ENCODE results near the gene MCF2L. TPM values are rescaled to one million over a fixed set of nuclear protein-coding genes. Genes with fewer than 3 reads are reported as not detected.

Gene MCF2L
- total RNA-seq, 4 donors from 2014 or later, result 46.5 to 89.7 (median 55.0) TPM

DNA sequence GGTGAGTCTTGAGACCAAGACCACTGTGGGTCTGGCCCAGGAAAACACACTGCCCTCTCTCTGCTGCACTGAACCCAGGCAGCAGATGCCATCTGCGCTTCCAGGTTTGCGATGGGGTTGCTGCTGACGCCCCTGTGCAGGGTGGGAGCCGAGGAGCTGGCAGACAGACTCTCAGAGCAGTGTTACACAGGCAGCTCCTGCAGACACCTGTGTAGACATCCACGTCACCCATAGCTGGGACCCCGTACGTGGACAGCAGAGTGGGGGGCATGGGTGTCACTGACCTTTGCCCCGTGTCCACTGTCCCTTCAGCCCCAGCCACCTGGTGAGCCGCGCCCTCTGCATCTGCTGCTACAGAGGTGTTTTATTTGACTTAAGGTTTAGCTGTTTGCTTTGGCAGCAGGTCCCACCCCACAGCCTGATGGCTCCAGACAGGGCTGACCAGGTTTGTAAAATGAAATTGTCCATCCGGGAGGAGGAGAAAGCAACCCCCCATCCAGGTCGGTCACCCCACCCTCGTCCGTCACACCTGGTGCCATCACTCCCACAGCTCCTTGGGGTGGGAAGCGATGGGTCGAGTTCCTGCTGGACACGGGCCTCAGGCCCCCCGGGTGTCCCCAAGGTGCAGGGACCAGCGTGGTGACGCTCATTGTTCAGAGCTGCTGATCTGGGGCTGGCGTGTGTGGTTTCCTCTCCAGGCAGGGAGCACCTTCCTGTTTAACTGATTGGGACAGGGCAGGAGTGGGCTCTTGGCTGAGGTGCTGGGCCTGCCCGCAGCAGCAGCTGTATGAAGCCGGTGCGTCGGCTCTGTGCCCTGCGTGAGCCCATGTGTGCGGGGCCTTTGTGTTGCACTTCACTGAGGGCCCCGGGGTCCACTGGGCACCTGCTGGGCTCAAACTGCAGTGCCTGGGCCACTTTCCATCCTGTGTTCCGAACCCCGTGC lies 28.4 kb downstream of the MCF2L start:
- no peak for TF ChIP-seq POLR2A (IDR thresholded peaks at IDR 0.05)
- intact Hi-C loops (cut with DNase I; ENCODE audit: low total_unique reads), result no loop called here
- DNase-seq (ENCODE audit: low spot score in 2 of 2), result no peak
- H3K4me3 ChIP-seq (ENCODE audit: low read depth, poor library complexity, severe bottlenecking), result no peak overlapping the region
- WGBS, 2 donors, result 75 to 78% methylated on average over 24 to 30 of the region's 30 CpGs

- intact Hi-C loops (cut with DNase I; ENCODE audit: low total_unique reads), result no loop called here
- DNase-seq (ENCODE audit: low spot score in 2 of 2), result no peak
- no peak for TF ChIP-seq POLR2A (IDR thresholded peaks at IDR 0.05)
- no peak for TF ChIP-seq CTCF (IDR thresholded peaks at IDR 0.05)
- WGBS, 2 donors, result 76 to 82% methylated on average over 19 to 21 of the region's 23 CpGs
- no peak overlapping the region for H3K4me3 ChIP-seq (ENCODE audit: low read depth, poor library complexity, severe bottlenecking)
Observed at GRCh38 chr13:112998521-112999280, 29.7 kb downstream of the MCF2L start.

- no peak overlapping the region for H3K4me3 ChIP-seq (ENCODE audit: low read depth, poor library complexity, severe bottlenecking)
- WGBS, 2 donors, result 90 to 91% methylated on average over 26 to 32 of the region's 32 CpGs
- no peak for TF ChIP-seq POLR2A (IDR thresholded peaks at IDR 0.05)
- DNase-seq (ENCODE audit: low spot score in 2 of 2), result no peak
- intact Hi-C loops (cut with DNase I; ENCODE audit: low total_unique reads), result no loop called here
Observed at GRCh38 chr13:112999414-113000177, 30.6 kb downstream of the MCF2L start.

DNA sequence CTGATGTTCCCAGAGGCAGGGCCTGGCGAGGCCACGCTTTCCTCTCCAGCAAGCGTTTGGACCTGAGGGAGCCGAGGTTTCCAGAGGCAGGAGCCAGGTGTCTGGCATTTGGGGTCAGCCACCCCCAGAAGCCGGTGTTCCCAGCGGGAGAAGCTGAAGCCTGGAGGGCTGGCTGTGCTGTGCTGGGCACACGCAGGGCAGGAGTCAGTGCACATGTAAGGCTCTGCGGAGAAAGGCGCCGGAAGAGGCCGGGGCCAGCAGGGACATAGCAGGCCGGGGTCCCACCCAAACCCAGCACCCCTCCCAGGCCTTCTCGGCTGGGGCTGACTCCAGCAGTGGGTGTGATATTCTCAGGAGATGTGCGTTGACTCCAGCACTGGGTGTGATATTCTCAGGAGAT lies 31.6 kb downstream of the MCF2L start:
- intact Hi-C loops (cut with DNase I; ENCODE audit: low total_unique reads), result no loop called here
- WGBS, 2 donors, result 83 to 91% methylated on average over 11 to 14 of the region's 14 CpGs
- TF ChIP-seq POLR2A (IDR thresholded peaks at IDR 0.05), result no peak
- TF ChIP-seq CTCF (IDR thresholded peaks at IDR 0.05), result no peak
- no peak overlapping the region for H3K4me3 ChIP-seq (ENCODE audit: low read depth, poor library complexity, severe bottlenecking)
- DNase-seq (ENCODE audit: low spot score in 2 of 2), result no peak

GRCh38 chr13:113001241-113002140 lies 32.5 kb downstream of the MCF2L start:
- intact Hi-C loops (cut with DNase I; ENCODE audit: low total_unique reads), result no loop called here
- DNase-seq (ENCODE audit: low spot score in 2 of 2), result no peak
- 5 to 17% methylated on average over 32 to 41 of the region's 51 CpGs for WGBS, 2 donors
- no peak for TF ChIP-seq POLR2A (IDR thresholded peaks at IDR 0.05)
- TF ChIP-seq CTCF (IDR thresholded peaks at IDR 0.05), result no peak
- H3K4me3 ChIP-seq (ENCODE audit: low read depth, poor library complexity, severe bottlenecking), result no peak overlapping the region
